BE2C (cell line): ENCODE results near the gene CXCL6.

Experiments
- DNase-seq: peaks from one replicate; pipeline ENCODE4 v3.0.0-alpha.2; 2020
- H3K27me3 ChIP-seq: fragments of 250-450 bp; sonication (Bioruptor Pico); 2 replicates; pipeline ENCODE4 v1.5.1; 2020; ENCODE audit warnings: mild to moderate bottlenecking
- H3K36me3 ChIP-seq: fragments of 250-450 bp; sonication (Bioruptor Pico); 2 replicates; pipeline ENCODE4 v1.5.1; 2020; ENCODE audit warnings: mild to moderate bottlenecking
- H3K4me1 ChIP-seq: fragments of 250-450 bp; sonication (Bioruptor Pico); 2 replicates; pipeline ENCODE4 v1.5.1; 2020
- H3K4me3 ChIP-seq: 2 replicates; pipeline ENCODE4 v1.5.1; 2011; ENCODE audit warnings: low read depth, low read length
- H3K9me3 ChIP-seq: fragments of 250-450 bp; sonication (Bioruptor Pico); 2 replicates; pipeline ENCODE4 v1.5.1; 2020
- CTCF ChIP-seq: IDR thresholded peaks from 2 replicates; pipeline ENCODE4 v1.5.1; 2012; ENCODE audit warnings: mild to moderate bottlenecking, low read depth, low read length

CXCL6 gene

DNA sequence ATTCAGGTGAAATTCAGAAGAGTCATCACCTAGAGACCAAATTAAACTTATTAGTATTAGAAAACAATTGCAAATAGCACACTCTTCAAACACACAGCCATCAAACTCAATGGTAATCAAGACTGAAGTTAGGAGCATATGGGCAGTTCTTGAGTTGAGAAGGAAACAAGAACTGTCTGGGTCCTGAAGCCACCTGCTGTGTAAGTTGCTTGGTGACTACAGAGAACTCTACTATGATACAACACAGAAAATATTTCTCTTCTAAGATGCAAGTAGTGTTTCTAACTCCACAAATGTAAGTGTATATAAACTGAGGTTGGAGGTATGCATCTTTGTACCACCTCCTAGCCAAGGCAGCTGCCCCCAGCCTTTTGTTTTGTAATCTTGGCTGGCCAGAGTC lies 16.3 kb downstream of the CXCL6 start:
- Histone ChIP-seq H3K9me3 (no peaks in the 10 kb centered on the region), H3K4me3 (no peak overlapping the region), H3K27me3 (no peaks in the 10 kb centered on the region), H3K4me1 (no peaks in the 10 kb centered on the region), H3K36me3 (no peaks in the 10 kb centered on the region)
- no peak for DNase-seq
- no peak for TF ChIP-seq CTCF

GRCh38 chr4:73853246-73853704 lies 16.8 kb downstream of the CXCL6 start, which contains the start of gene PF4V1:
PF4V1 (plus strand) TSS chr4:73853296; CDS start chr4:73853363, 67 bp downstream.
- H3K9me3 ChIP-seq: no peaks in the 10 kb centered on the region
- H3K36me3 ChIP-seq: no peaks in the 10 kb centered on the region
- TF ChIP-seq CTCF: no peak
- no peak within 1 kb of the TSS for H3K4me3 ChIP-seq
- no peak for DNase-seq
- no peaks in the 10 kb centered on the region for H3K27me3 ChIP-seq
- H3K4me1 ChIP-seq: no peaks in the 10 kb centered on the region

DNA sequence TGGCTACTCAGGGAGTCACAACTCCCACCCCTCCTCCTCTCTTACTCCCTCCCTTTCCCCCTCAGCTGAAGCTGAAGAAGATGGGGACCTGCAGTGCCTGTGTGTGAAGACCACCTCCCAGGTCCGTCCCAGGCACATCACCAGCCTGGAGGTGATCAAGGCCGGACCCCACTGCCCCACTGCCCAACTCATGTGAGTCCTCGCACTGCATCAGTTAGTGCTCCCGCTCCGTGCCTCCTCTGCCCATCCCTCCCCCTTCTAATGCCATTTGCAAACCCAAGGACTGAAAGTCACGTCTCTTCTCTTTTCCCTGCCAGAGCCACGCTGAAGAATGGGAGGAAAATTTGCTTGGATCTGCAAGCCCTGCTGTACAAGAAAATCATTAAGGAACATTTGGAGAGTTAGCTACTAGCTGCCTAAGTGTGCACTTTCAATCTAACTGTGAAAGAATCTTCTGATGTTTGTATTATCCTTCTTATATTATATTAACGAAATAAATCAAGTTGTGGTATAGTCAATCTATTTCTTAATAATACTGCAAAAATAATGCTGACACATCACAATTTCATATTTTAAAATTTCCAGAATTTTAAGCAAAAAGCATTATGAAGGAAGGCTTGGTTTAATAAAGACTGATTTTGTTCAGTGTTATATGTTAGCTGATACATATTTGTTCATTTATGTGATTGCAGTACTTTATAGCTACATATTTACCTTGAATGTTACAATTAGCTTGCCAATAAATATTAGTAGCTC lies 17.4 kb downstream of the CXCL6 start:
- Histone ChIP-seq H3K9me3 (no peaks in the 10 kb centered on the region), H3K4me3 (no peak overlapping the region), H3K27me3 (no peaks in the 10 kb centered on the region), H3K4me1 (no peaks in the 10 kb centered on the region), H3K36me3 (no peaks in the 10 kb centered on the region)
- no peak for DNase-seq
- no peak for TF ChIP-seq CTCF

DNA sequence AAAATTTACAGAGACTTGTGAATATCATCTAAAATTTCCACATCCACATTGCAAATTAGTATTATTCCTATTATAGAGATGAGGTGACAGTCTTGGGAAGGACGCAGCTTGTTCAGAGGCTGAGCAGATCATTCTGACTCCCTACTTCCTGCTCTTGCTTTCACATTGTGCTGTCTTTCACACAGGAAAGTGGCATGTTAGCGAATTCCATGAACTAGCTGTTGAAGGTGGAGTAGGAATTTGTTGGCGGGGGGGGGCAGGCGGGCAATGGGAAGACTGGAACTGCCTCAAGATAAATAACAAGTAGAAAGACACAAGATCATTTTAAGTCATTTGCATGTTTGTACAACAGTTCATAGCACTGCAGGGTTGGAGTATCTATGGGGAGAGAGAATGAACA lies 18.9 kb downstream of the CXCL6 start:
- TF ChIP-seq CTCF: no peak
- Histone ChIP-seq H3K36me3 (no peaks in the 10 kb centered on the region), H3K4me1 (no peaks in the 10 kb centered on the region), H3K9me3 (no peaks in the 10 kb centered on the region), H3K4me3 (no peak overlapping the region), H3K27me3 (peaks cover 4% of the 10 kb centered on the region; the same call in 1 of the 2 replicates)
- no peak for DNase-seq

- Histone ChIP-seq H3K9me3 (no peaks in the 10 kb centered on the region), H3K4me3 (no peak overlapping the region), H3K4me1 (no peaks in the 10 kb centered on the region), H3K36me3 (no peaks in the 10 kb centered on the region), H3K27me3 (peaks cover 4% of the 10 kb centered on the region; the same call in 1 of the 2 replicates)
- no peak for DNase-seq
- no peak for TF ChIP-seq CTCF
Measured at GRCh38 chr4:73856518-73856917, 20.0 kb downstream of the CXCL6 start.

- H3K36me3 ChIP-seq: no peaks in the 10 kb centered on the region
- H3K9me3 ChIP-seq: no peaks in the 10 kb centered on the region
- peaks cover 4% of the 10 kb centered on the region; the same call in 1 of the 2 replicates for H3K27me3 ChIP-seq
- no peaks in the 10 kb centered on the region for H3K4me1 ChIP-seq
- no peak for DNase-seq
- TF ChIP-seq CTCF: no peak
- no peak overlapping the region for H3K4me3 ChIP-seq
Measured at GRCh38 chr4:73859614-73860088, 23.2 kb downstream of the CXCL6 start.
